Measurements from ENCODE around the gene TMA16.

Gene TMA16

DNA sequence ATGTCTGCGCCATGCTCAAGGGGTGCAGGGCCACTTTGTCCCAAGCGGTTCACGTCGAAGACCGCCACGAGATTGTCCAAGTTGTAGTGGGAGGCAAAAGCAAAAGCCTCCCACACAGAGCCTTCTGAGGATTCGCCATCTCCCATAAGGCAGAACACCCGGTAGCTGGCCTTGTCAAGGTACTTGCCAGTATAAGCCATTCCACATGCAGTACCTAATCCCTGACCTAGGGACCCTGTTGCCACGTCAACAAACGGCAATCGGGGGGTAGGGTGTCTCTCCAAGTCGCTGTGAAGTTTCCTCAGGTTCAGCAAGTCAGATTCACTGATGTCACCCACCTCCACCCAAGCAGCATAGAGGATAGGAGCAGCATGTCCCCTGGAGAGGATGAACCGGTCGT is 21.4 kb upstream of the TMA16 start:
- TF ChIP-seq, protein P1, sequence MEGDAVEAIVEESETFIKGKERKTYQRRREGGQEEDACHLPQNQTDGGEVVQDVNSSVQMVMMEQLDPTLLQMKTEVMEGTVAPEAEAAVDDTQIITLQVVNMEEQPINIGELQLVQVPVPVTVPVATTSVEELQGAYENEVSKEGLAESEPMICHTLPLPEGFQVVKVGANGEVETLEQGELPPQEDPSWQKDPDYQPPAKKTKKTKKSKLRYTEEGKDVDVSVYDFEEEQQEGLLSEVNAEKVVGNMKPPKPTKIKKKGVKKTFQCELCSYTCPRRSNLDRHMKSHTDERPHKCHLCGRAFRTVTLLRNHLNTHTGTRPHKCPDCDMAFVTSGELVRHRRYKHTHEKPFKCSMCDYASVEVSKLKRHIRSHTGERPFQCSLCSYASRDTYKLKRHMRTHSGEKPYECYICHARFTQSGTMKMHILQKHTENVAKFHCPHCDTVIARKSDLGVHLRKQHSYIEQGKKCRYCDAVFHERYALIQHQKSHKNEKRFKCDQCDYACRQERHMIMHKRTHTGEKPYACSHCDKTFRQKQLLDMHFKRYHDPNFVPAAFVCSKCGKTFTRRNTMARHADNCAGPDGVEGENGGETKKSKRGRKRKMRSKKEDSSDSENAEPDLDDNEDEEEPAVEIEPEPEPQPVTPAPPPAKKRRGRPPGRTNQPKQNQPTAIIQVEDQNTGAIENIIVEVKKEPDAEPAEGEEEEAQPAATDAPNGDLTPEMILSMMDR (IDR thresholded peaks at IDR 0.05; ENCODE audit: borderline replicate concordance, insufficient read depth, low read depth, low read length) = no peak
- no peak overlapping the region for H3K4me3 ChIP-seq (ENCODE audit: low read depth, low read length)

GRCh38 chr4:163473576-163473975 is 20.9 kb upstream of the TMA16 start, which contains the start of gene TKTL2:
Gene TKTL2 (minus strand): TSS chr4:163473754. CDS start chr4:163473734, 20 bp downstream.
- no peak within 1 kb of the TSS for H3K4me3 ChIP-seq (ENCODE audit: low read depth, low read length)
- TF ChIP-seq, protein P1 (IDR thresholded peaks at IDR 0.05; ENCODE audit: borderline replicate concordance, insufficient read depth, low read depth, low read length) = no peak

- TF ChIP-seq, protein P1 (IDR thresholded peaks at IDR 0.05; ENCODE audit: borderline replicate concordance, insufficient read depth, low read depth, low read length) = no peak
- no peak overlapping the region for H3K4me3 ChIP-seq (ENCODE audit: low read depth, low read length)
Measured at GRCh38 chr4:163474027-163474426, 20.5 kb upstream of the TMA16 start.

- TF ChIP-seq, protein P1 (IDR thresholded peaks at IDR 0.05; ENCODE audit: borderline replicate concordance, insufficient read depth, low read depth, low read length) = no peak
- no peak overlapping the region for H3K4me3 ChIP-seq (ENCODE audit: low read depth, low read length)
Measured at GRCh38 chr4:163476761-163477438, 17.6 kb upstream of the TMA16 start.

DNA sequence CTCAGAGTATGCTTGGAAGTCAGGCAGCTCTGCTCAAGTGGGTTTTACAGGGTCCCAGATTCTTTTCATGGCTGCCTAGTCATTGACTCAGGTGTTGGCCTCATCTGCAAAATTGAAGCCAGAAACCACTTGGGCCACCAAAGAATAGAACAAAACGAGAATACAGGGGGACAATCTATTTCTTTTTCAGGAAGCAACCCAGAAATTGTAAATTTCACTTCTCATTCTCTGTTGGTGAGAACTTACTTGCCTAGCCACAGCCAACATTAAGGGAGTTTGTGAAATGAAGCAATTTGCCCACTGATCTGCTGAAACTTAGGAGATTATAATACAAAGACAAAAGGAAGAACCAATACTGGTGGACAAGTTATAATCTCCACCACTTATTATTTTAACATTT is 12.3 kb upstream of the TMA16 start:
- TF ChIP-seq, protein P1 (IDR thresholded peaks at IDR 0.05; ENCODE audit: borderline replicate concordance, insufficient read depth, low read depth, low read length) = no peak

GRCh38 chr4:163484906-163485305 is 9.6 kb upstream of the TMA16 start:
- H3K4me3 ChIP-seq (ENCODE audit: low read depth, low read length) = no peak overlapping the region
- TF ChIP-seq, protein P1 (IDR thresholded peaks at IDR 0.05; ENCODE audit: borderline replicate concordance, insufficient read depth, low read depth, low read length) = peak; percentile 49; the same call in 1 of the 2 replicates

More for the DNA sequence above, 12.3 kb upstream of the TMA16 start:
- H3K4me3 ChIP-seq (ENCODE audit: low read depth, low read length) = no peak overlapping the region

GRCh38 chr4:163485589-163485988 is 8.9 kb upstream of the TMA16 start:
- TF ChIP-seq, protein P1 (IDR thresholded peaks at IDR 0.05; ENCODE audit: borderline replicate concordance, insufficient read depth, low read depth, low read length) = no peak
- H3K4me3 ChIP-seq (ENCODE audit: low read depth, low read length) = no peak overlapping the region

Data from GM12875 (cell line).